RWPE1 (cell line): Measurements from ENCODE around the gene SIX1.

Source experiments
- CTCF ChIA-PET: fragments of 350-600 bp; sonication (Branson Sonifier 250); formaldehyde crosslinking; extraction: SDS; loops from one replicate; lab custom pipeline; 2021; lab: Yijun Ruan, JAX
- POLR2A ChIA-PET: fragments of 400-600 bp; formaldehyde crosslinking; extraction: SDS; loops from one replicate; lab custom pipeline; 2020; ENCODE audit warnings: antibody characterized with exemption; ENCODE audit not compliant: low non-redundant PET; lab: Yijun Ruan, JAX
- DNase-seq: peaks from one replicate; pipeline ENCODE4 v3.0.0; 2012; ENCODE audit warnings: low spot score
- H3K27ac ChIP-seq: fragments of 450-650 bp; 2 replicates; pipeline ENCODE4 v1.5.1; 2017
- CTCF ChIP-seq: fragments of 450-650 bp; conservative IDR thresholded peaks from 2 replicates; pipeline ENCODE4 v1.5.1; 2017; ENCODE audit warnings: low read depth, mild to moderate bottlenecking

SIX1 gene

GRCh38 chr14:60643463-60644314 lies 5.6 kb downstream of the SIX1 start:
- CTCF ChIA-PET: no interaction called here
- POLR2A ChIA-PET: no interaction called here
- DNase-seq: no peak
- TF ChIP-seq CTCF: no peak
- H3K27ac ChIP-seq: no peak overlapping the region

GRCh38 chr14:60643141-60643462 lies 6.2 kb downstream of the SIX1 start:
- no peak for TF ChIP-seq CTCF
- DNase-seq: no peak
- POLR2A ChIA-PET: interaction anchor here (0.7 kb wide), 1 partner anchor 16 kb away, joined by 3 read pairs; no protein-coding TSS in a partner anchor
- no peak overlapping the region for H3K27ac ChIP-seq
- CTCF ChIA-PET: interaction anchor here (0.7 kb wide), 1 partner anchor 370 kb away, joined by 6 read pairs; no protein-coding TSS in a partner anchor

GRCh38 chr14:60642270-60643140 lies 6.8 kb downstream of the SIX1 start:
- no peak for DNase-seq
- H3K27ac ChIP-seq: no peak overlapping the region
- no peak for TF ChIP-seq CTCF
- ChIA-PET CTCF (interaction anchor here (0.7 kb wide), 1 partner anchor 370 kb away, joined by 6 read pairs; no protein-coding TSS in a partner anchor), POLR2A (interaction anchor here (0.7 kb wide), 1 partner anchor 17 kb away, joined by 3 read pairs; no protein-coding TSS in a partner anchor)

- DNase-seq: no peak
- CTCF ChIA-PET: no interaction called here
- no peak overlapping the region for H3K27ac ChIP-seq
- POLR2A ChIA-PET: no interaction called here
- TF ChIP-seq CTCF: no peak
Observed at GRCh38 chr14:60641742-60642269, 7.5 kb downstream of the SIX1 start.

- TF ChIP-seq CTCF: no peak
- ChIA-PET CTCF (no interaction called here), POLR2A (no interaction called here)
- no peak overlapping the region for H3K27ac ChIP-seq
- DNase-seq: no peak
Observed at GRCh38 chr14:60640859-60641741, 8.2 kb downstream of the SIX1 start.
